Measurements from ENCODE around the gene S1PR5.
"Not testable (repeated sequence)": the region's sequence is repeated elsewhere in the genome, so short reads cannot be mapped to it uniquely, and the experiment has no call there.

Gene S1PR5

GRCh38 chr19:10517361-10517759 lies at the start of gene S1PR5:
Gene S1PR5, minus strand, starts transcription at chr19:10517447. Its CDS starts 2,436 bp downstream, at chr19:10515011.
- DNase-seq = no peak

GRCh38 chr19:10566658-10567410 lies 49.6 kb upstream of the S1PR5 start:
- DNase-seq = peak; percentile 50

- no peak for DNase-seq
Observed at GRCh38 chr19:10566408-10566657, 49.1 kb upstream of the S1PR5 start.

- peak; percentile 97 for DNase-seq
Observed at GRCh38 chr19:10565567-10566407, 48.5 kb upstream of the S1PR5 start, which contains the start of gene KRI1. Gene KRI1, minus strand, starts transcription at chr19:10566010. Its CDS starts 11 bp downstream, at chr19:10565999.

GRCh38 chr19:10565028-10565566 lies 47.9 kb upstream of the S1PR5 start:
- DNase-seq = peak; percentile 63

GRCh38 chr19:10562609-10563008 lies 45.4 kb upstream of the S1PR5 start:
- no peak for DNase-seq

GRCh38 chr19:10560154-10560553 lies 42.9 kb upstream of the S1PR5 start:
- no peak for DNase-seq

- no peak for DNase-seq
Observed at GRCh38 chr19:10557603-10558197, 40.5 kb upstream of the S1PR5 start.

- DNase-seq = no peak
Observed at GRCh38 chr19:10555610-10555973, 38.3 kb upstream of the S1PR5 start.

- no peak for DNase-seq
Observed at GRCh38 chr19:10554760-10555609, 37.7 kb upstream of the S1PR5 start.

- peak; percentile 31 for DNase-seq
Observed at GRCh38 chr19:10553943-10554381, 36.7 kb upstream of the S1PR5 start.

GRCh38 chr19:10553087-10553667 lies 35.9 kb upstream of the S1PR5 start:
- no peak for DNase-seq

GRCh38 chr19:10552510-10553053 lies 35.3 kb upstream of the S1PR5 start:
- peak; percentile 19 for DNase-seq

GRCh38 chr19:10551698-10552301 lies 34.6 kb upstream of the S1PR5 start:
- peak; percentile 37 for DNase-seq

GRCh38 chr19:10551006-10551405 lies 33.8 kb upstream of the S1PR5 start:
- DNase-seq = not testable (repeated sequence)

- DNase-seq = no peak
Observed at GRCh38 chr19:10550336-10550735, 33.1 kb upstream of the S1PR5 start.

- no peak for DNase-seq
Observed at GRCh38 chr19:10549733-10550132, 32.5 kb upstream of the S1PR5 start.

GRCh38 chr19:10548746-10549276 lies 31.6 kb upstream of the S1PR5 start:
- no peak for DNase-seq

GRCh38 chr19:10546817-10547216 lies 29.6 kb upstream of the S1PR5 start:
- no peak for DNase-seq

GRCh38 chr19:10544753-10545251 lies 27.6 kb upstream of the S1PR5 start:
- peak; percentile 7 for DNase-seq

- peak; percentile 29 for DNase-seq
Observed at GRCh38 chr19:10544242-10544752, 27.1 kb upstream of the S1PR5 start.

Data from activated naive CD4-positive, alpha-beta T cell treated with Interleukin-2 at 50 U/mL for 16 hours (primary cell).